ENCODE data around the gene HSPA1L.
"Not testable (repeated sequence)": the region's sequence is repeated elsewhere in the genome, so short reads cannot be mapped to it uniquely, and the experiment has no call there.

DNA sequence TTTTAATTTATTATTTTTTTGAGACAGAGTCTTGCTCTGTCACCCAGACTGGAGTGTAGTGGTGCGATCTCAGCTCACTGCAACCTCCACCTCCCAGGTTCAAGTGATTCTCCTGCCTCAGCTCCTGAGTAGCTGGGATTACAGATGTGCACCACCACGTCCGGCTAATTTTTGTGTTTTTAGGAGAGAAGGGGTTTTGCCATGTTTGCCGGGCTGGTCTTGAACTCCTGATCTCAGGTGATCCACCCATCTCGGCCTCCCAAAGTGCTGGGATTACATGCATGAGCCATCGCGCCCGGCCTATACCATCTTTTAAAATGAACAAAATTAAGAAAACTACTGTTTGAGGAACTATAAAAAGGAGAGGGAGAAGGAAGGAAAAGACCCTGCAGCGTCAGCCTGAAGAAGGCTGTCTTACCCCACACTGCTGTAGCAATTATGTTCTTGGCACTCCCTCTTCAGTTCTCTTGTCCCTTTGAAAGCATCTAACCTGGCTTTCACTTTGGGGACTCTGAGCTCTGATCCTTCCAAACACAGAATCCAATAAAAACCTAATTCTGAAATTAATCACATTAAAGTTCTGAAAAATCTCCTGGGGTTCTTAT lies 8.6 kb upstream of the HSPA1L start:
- TF ChIP-seq, protein P1, sequence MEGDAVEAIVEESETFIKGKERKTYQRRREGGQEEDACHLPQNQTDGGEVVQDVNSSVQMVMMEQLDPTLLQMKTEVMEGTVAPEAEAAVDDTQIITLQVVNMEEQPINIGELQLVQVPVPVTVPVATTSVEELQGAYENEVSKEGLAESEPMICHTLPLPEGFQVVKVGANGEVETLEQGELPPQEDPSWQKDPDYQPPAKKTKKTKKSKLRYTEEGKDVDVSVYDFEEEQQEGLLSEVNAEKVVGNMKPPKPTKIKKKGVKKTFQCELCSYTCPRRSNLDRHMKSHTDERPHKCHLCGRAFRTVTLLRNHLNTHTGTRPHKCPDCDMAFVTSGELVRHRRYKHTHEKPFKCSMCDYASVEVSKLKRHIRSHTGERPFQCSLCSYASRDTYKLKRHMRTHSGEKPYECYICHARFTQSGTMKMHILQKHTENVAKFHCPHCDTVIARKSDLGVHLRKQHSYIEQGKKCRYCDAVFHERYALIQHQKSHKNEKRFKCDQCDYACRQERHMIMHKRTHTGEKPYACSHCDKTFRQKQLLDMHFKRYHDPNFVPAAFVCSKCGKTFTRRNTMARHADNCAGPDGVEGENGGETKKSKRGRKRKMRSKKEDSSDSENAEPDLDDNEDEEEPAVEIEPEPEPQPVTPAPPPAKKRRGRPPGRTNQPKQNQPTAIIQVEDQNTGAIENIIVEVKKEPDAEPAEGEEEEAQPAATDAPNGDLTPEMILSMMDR (IDR thresholded peaks at IDR 0.05) = not testable (repeated sequence)
- TF ChIP-seq POLR2A (IDR thresholded peaks at IDR 0.05) = not testable (repeated sequence)

All from lower leg skin (tissue), 3 donors.